ENCODE measurements around the gene ERC2.

The ERC2 gene

DNA sequence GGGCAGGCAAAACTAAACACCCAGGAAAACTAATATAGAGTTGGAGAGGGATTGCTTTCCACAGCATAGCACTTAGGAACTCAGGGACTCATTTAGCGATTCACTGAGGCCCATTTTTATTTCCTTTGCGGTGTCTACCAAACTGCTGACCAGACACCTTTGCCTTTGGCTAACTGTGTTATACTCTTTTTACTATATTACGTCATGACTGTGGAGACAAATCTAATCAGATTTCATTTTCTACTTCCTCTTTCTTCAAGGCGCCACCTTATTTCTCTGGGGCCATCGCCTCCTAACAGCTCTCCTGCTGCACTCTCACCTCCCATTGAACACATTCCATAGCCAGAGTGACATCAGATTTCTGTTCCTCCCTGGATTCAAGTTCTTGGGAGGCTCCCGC lies 765.4 kb downstream of the ERC2 start:
- ATAC-seq, result no peak
- TF ChIP-seq OSR1 (CRISPR knock-in tag; IDR thresholded peaks at IDR 0.05) (no peak), RARB (CRISPR knock-in tag; IDR thresholded peaks at IDR 0.05) (no peak), ZNF8 (CRISPR knock-in tag; IDR thresholded peaks at IDR 0.05) (no peak), BACH2 (CRISPR knock-in tag; IDR thresholded peaks at IDR 0.05; ENCODE audit: borderline replicate concordance) (no peak), ISL1 (CRISPR knock-in tag; IDR thresholded peaks at IDR 0.05) (no peak), ZNF565 (CRISPR knock-in tag; conservative IDR thresholded peaks at IDR 0.05; ENCODE audit: low read depth) (no peak), PPARA (CRISPR knock-in tag; IDR thresholded peaks at IDR 0.05; ENCODE audit: borderline replicate concordance) (no peak), GLIS3 (CRISPR knock-in tag; IDR thresholded peaks at IDR 0.05) (no peak)
- TF ChIP-seq, protein P1, sequence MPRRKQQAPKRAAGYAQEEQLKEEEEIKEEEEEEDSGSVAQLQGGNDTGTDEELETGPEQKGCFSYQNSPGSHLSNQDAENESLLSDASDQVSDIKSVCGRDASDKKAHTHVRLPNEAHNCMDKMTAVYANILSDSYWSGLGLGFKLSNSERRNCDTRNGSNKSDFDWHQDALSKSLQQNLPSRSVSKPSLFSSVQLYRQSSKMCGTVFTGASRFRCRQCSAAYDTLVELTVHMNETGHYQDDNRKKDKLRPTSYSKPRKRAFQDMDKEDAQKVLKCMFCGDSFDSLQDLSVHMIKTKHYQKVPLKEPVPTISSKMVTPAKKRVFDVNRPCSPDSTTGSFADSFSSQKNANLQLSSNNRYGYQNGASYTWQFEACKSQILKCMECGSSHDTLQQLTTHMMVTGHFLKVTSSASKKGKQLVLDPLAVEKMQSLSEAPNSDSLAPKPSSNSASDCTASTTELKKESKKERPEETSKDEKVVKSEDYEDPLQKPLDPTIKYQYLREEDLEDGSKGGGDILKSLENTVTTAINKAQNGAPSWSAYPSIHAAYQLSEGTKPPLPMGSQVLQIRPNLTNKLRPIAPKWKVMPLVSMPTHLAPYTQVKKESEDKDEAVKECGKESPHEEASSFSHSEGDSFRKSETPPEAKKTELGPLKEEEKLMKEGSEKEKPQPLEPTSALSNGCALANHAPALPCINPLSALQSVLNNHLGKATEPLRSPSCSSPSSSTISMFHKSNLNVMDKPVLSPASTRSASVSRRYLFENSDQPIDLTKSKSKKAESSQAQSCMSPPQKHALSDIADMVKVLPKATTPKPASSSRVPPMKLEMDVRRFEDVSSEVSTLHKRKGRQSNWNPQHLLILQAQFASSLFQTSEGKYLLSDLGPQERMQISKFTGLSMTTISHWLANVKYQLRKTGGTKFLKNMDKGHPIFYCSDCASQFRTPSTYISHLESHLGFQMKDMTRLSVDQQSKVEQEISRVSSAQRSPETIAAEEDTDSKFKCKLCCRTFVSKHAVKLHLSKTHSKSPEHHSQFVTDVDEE (CRISPR knock-in tag; IDR thresholded peaks at IDR 0.05), result no peak

DNA sequence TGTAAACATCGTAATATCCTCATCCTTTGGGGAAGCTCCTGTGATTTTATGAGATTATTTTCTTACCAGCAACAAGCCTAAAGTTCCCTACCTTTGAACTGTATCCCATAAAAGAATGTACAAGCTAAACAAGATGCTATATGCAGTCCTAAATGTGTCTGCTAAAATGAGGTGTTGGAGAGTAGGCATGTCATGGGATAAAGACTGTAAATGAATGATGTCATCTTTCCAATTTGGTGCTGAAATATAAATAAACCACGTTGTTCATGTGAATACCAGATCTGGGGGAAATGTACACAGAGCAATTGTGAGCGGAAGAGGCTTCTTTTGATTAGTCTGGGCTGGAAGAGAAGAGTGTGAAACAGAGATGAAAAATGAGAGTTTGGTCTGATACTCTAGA lies 766.3 kb downstream of the ERC2 start:
- TF ChIP-seq, protein P2, sequence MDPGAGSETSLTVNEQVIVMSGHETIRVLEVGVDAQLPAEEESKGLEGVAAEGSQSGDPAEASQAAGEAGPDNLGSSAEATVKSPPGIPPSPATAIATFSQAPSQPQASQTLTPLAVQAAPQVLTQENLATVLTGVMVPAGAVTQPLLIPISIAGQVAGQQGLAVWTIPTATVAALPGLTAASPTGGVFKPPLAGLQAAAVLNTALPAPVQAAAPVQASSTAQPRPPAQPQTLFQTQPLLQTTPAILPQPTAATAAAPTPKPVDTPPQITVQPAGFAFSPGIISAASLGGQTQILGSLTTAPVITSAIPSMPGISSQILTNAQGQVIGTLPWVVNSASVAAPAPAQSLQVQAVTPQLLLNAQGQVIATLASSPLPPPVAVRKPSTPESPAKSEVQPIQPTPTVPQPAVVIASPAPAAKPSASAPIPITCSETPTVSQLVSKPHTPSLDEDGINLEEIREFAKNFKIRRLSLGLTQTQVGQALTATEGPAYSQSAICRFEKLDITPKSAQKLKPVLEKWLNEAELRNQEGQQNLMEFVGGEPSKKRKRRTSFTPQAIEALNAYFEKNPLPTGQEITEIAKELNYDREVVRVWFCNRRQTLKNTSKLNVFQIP (CRISPR knock-in tag; IDR thresholded peaks at IDR 0.05; ENCODE audit: borderline replicate concordance, low read depth), result no peak
- TF ChIP-seq OSR1 (CRISPR knock-in tag; IDR thresholded peaks at IDR 0.05) (no peak), TCF4 (CRISPR knock-in tag; IDR thresholded peaks at IDR 0.05; ENCODE audit: borderline replicate concordance) (no peak), ZC3H10 (CRISPR knock-in tag; IDR thresholded peaks at IDR 0.05) (no peak), ZNF8 (CRISPR knock-in tag; IDR thresholded peaks at IDR 0.05) (no peak), SNAI2 (CRISPR knock-in tag; IDR thresholded peaks at IDR 0.05) (no peak), ZFP30 (CRISPR knock-in tag; IDR thresholded peaks at IDR 0.05) (no peak), TOX (CRISPR knock-in tag; IDR thresholded peaks at IDR 0.05; ENCODE audit: borderline replicate concordance) (no peak), CSDC2 (CRISPR knock-in tag; IDR thresholded peaks at IDR 0.05) (no peak), ZNF565 (CRISPR knock-in tag; conservative IDR thresholded peaks at IDR 0.05; ENCODE audit: low read depth) (no peak)
- TF ChIP-seq, protein P3, sequence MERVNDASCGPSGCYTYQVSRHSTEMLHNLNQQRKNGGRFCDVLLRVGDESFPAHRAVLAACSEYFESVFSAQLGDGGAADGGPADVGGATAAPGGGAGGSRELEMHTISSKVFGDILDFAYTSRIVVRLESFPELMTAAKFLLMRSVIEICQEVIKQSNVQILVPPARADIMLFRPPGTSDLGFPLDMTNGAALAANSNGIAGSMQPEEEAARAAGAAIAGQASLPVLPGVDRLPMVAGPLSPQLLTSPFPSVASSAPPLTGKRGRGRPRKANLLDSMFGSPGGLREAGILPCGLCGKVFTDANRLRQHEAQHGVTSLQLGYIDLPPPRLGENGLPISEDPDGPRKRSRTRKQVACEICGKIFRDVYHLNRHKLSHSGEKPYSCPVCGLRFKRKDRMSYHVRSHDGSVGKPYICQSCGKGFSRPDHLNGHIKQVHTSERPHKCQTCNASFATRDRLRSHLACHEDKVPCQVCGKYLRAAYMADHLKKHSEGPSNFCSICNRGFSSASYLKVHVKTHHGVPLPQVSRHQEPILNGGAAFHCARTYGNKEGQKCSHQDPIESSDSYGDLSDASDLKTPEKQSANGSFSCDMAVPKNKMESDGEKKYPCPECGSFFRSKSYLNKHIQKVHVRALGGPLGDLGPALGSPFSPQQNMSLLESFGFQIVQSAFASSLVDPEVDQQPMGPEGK (CRISPR knock-in tag; IDR thresholded peaks at IDR 0.05; ENCODE audit: borderline replicate concordance), result no peak

DNA sequence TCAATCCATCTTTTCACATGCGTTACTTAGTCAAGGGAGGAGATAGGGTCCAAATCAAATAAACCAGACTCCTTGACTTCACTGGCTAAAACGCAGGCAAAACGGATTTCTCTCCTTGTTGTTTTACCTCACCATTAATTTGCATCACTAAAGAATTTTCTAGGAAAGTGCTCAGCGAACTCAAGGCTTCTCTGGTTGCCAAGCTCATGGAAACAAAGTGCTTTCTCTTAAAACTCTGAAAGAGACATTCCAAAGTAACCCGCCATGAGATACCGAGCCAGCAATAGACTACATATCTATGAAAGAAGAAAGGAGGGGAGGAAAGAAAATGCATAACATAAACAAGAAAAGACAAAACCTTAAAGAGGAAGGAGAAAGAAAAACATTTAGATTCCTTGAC lies 769.4 kb downstream of the ERC2 start:
- ATAC-seq, result no peak

More for the DNA sequence above, 766.3 kb downstream of the ERC2 start:
- ATAC-seq, result no peak

DNA sequence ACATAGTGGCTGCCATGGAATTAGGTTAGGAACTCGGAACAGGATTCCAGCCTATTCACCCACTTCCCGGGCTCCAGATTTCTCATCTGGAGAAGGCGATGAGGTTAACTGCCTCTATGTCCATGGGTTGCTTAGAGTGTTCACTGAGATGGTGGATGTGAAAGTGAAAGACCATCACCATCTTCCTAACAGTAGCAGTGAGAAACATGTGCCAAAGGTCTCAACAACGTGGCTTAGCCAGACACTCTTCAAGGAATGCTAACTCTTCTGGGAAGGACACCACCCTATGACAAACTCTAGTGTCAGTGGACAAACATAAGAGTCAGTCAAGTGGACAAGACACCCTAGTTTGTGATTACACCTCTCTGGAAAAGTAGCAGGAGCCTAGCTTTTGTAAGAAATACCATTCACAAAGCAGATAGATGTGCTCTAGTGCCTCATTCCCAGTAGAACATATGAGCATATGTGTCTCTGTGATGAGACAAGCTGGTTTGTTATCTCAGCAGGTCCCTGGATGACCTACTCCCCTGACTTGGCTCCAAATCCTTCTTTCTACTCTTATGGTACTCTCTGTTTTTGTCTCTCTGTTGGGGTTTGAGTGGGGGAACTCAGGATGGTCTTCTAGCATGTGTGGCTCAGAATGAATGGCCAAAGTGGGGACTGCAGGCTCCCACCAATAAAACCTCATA lies 770.9 kb downstream of the ERC2 start:
- no peak for TF ChIP-seq ISL1 (CRISPR knock-in tag; IDR thresholded peaks at IDR 0.05)
- TF ChIP-seq CSDC2 (CRISPR knock-in tag; IDR thresholded peaks at IDR 0.05), result no peak
- TF ChIP-seq ZC3H10 (CRISPR knock-in tag; IDR thresholded peaks at IDR 0.05), result no peak
- TF ChIP-seq, protein P2 (CRISPR knock-in tag; IDR thresholded peaks at IDR 0.05; ENCODE audit: borderline replicate concordance, low read depth), result no peak
- TF ChIP-seq, protein P4, sequence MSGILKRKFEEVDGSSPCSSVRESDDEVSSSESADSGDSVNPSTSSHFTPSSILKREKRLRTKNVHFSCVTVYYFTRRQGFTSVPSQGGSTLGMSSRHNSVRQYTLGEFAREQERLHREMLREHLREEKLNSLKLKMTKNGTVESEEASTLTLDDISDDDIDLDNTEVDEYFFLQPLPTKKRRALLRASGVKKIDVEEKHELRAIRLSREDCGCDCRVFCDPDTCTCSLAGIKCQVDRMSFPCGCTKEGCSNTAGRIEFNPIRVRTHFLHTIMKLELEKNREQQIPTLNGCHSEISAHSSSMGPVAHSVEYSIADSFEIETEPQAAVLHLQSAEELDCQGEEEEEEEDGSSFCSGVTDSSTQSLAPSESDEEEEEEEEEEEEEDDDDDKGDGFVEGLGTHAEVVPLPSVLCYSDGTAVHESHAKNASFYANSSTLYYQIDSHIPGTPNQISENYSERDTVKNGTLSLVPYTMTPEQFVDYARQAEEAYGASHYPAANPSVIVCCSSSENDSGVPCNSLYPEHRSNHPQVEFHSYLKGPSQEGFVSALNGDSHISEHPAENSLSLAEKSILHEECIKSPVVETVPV (CRISPR knock-in tag; IDR thresholded peaks at IDR 0.05), result no peak
- no peak for TF ChIP-seq ARNTL (CRISPR knock-in tag; IDR thresholded peaks at IDR 0.05; ENCODE audit: borderline replicate concordance, low read depth)
- TF ChIP-seq RARB (CRISPR knock-in tag; IDR thresholded peaks at IDR 0.05), result no peak
- no peak for TF ChIP-seq ZNF8 (CRISPR knock-in tag; IDR thresholded peaks at IDR 0.05)
- TF ChIP-seq, protein P3 (CRISPR knock-in tag; IDR thresholded peaks at IDR 0.05; ENCODE audit: borderline replicate concordance), result no peak
- TF ChIP-seq SNAI2 (CRISPR knock-in tag; IDR thresholded peaks at IDR 0.05), result no peak
- no peak for TF ChIP-seq ZFP3 (CRISPR knock-in tag; IDR thresholded peaks at IDR 0.05)
- no peak for TF ChIP-seq BACH2 (CRISPR knock-in tag; IDR thresholded peaks at IDR 0.05; ENCODE audit: borderline replicate concordance)
- TF ChIP-seq GLIS3 (CRISPR knock-in tag; IDR thresholded peaks at IDR 0.05), result no peak
- no peak for ATAC-seq

More for the DNA sequence above, 769.4 kb downstream of the ERC2 start:
- TF ChIP-seq ISL1 (CRISPR knock-in tag; IDR thresholded peaks at IDR 0.05), result no peak
- no peak for TF ChIP-seq ZFP3 (CRISPR knock-in tag; IDR thresholded peaks at IDR 0.05)

Measured in SK-N-SH treated with all-trans-retinoic acid at 6 μM for 48 hours (cell line).